DND-41 (cell line): Measurements from ENCODE around the gene ACER2.

Experiments used
- EZH2 ChIP-seq: IDR thresholded peaks from 3 replicates; pipeline ENCODE4 v1.6.1; 2012; ENCODE audit warnings: borderline replicate concordance, low read depth, mild to moderate bottlenecking, moderate library complexity, low read length, inconsistent platforms; ENCODE audit not compliant: severe bottlenecking
- TF ChIP-seq, protein P1 (sequence below): IDR thresholded peaks from 2 replicates; pipeline ENCODE4 v1.5.1; 2012; ENCODE audit warnings: borderline replicate concordance, low read length, moderate library complexity, mild to moderate bottlenecking; ENCODE audit not compliant: poor library complexity, severe bottlenecking; ENCODE audit errors: extremely low read depth

DNA sequence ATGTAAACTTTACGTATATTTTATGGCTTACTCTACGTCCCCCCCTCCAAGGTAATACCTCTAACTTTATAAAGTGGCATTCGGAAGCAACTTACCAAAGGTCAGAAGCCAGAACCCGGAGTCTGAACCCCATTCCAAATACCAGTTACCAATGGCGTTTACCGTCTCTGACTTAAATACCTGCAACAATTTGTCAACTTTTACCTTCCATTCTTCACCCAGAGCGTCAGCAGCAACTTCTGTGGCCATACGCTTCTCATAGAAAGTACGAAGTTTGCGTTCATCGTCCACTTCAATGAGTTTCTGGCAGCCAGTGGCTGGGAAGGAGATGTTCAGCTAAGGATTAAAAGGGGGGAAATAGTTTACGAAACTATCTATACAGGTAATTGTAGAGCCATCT lies 29.5 kb upstream of the ACER2 start:
- TF ChIP-seq, protein P1, sequence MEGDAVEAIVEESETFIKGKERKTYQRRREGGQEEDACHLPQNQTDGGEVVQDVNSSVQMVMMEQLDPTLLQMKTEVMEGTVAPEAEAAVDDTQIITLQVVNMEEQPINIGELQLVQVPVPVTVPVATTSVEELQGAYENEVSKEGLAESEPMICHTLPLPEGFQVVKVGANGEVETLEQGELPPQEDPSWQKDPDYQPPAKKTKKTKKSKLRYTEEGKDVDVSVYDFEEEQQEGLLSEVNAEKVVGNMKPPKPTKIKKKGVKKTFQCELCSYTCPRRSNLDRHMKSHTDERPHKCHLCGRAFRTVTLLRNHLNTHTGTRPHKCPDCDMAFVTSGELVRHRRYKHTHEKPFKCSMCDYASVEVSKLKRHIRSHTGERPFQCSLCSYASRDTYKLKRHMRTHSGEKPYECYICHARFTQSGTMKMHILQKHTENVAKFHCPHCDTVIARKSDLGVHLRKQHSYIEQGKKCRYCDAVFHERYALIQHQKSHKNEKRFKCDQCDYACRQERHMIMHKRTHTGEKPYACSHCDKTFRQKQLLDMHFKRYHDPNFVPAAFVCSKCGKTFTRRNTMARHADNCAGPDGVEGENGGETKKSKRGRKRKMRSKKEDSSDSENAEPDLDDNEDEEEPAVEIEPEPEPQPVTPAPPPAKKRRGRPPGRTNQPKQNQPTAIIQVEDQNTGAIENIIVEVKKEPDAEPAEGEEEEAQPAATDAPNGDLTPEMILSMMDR, result no peak
- TF ChIP-seq EZH2, result no peak
